GM12878 (cell line): ENCODE results near the gene HEXIM1. TPM values are rescaled to one million over a fixed set of nuclear protein-coding genes. Genes with fewer than 3 reads are reported as not detected.

Source experiments
- CEBPB ChIP-seq, 2 experiments: fragments of 150-350 bp in 1 of 2; IDR thresholded peaks; 2 replicates each; pipeline ENCODE4 v1.6.1; 2012 to 2014; ENCODE audit warnings: low read depth in 2 of 2, low read length in 2 of 2, borderline replicate concordance in 1 of 2, inconsistent platforms in 1 of 2
- FOXK2 ChIP-seq: fragments of 450-650 bp; IDR thresholded peaks from 2 replicates; pipeline ENCODE4 v1.6.1; 2017; ENCODE audit warnings: mild to moderate bottlenecking, moderate library complexity
- FOXM1 ChIP-seq: IDR thresholded peaks from 2 replicates; pipeline ENCODE4 v1.6.1; 2012; ENCODE audit warnings: low read depth, mild to moderate bottlenecking, inconsistent platforms, low read length, moderate library complexity
- HCFC1 ChIP-seq: fragments of 150-350 bp; IDR thresholded peaks from 2 replicates; pipeline ENCODE4 v1.6.1; 2014; ENCODE audit warnings: low read length
- HDAC6 ChIP-seq: fragments of 200-600 bp; sonication (generic); IDR thresholded peaks from one replicate; pipeline ENCODE4 v1.8.0; 2017; ENCODE audit warnings: antibody characterized with exemption; ENCODE audit not compliant: unreplicated experiment
- MYC ChIP-seq: IDR thresholded peaks from 2 replicates; pipeline ENCODE4 v1.6.1; 2011; ENCODE audit warnings: mild to moderate bottlenecking, low read length, moderate library complexity, inconsistent platforms; ENCODE audit not compliant: insufficient read depth, insufficient replicate concordance, insufficient read length, severe bottlenecking
- NBN ChIP-seq: fragments of 450-650 bp; IDR thresholded peaks from 2 replicates; pipeline ENCODE4 v1.6.1; 2016
- NFYA ChIP-seq: IDR thresholded peaks from 2 replicates; pipeline ENCODE4 v1.6.1; 2011; ENCODE audit warnings: low read depth, mild to moderate bottlenecking, low read length, improper control_type of control experiment, borderline replicate concordance
- NR2C1 ChIP-seq: fragments of 450-650 bp; IDR thresholded peaks from 2 replicates; pipeline ENCODE4 v1.6.1; 2017; ENCODE audit warnings: antibody characterized with exemption, mild to moderate bottlenecking, moderate library complexity
- NR2C2 ChIP-seq: IDR thresholded peaks from 2 replicates; pipeline ENCODE4 v1.6.1; 2011; ENCODE audit warnings: borderline replicate concordance, low read depth; ENCODE audit not compliant: control insufficient read depth, insufficient read length
- PAX5 ChIP-seq: IDR thresholded peaks from 2 replicates; pipeline ENCODE4 v1.6.1; 2011; ENCODE audit warnings: low read depth, low read length, borderline replicate concordance
- PML ChIP-seq: IDR thresholded peaks from 2 replicates; pipeline ENCODE4 v1.6.1; 2012; ENCODE audit warnings: low read length, inconsistent platforms
- POLR2AphosphoS5 ChIP-seq: IDR thresholded peaks from 2 replicates; pipeline ENCODE4 v1.6.1; 2011; ENCODE audit warnings: mild to moderate bottlenecking, low read length, inconsistent platforms
- RAD21 ChIP-seq: IDR thresholded peaks from 2 replicates; pipeline ENCODE4 v1.6.1; 2011; ENCODE audit warnings: mild to moderate bottlenecking, low read depth, low read length, moderate library complexity; ENCODE audit not compliant: insufficient read depth
- RUNX3 ChIP-seq: IDR thresholded peaks from 2 replicates; pipeline ENCODE4 v1.6.1; 2012; ENCODE audit warnings: low read length, inconsistent platforms
- SMARCA5 ChIP-seq: fragments of 450-650 bp; IDR thresholded peaks from 2 replicates; pipeline ENCODE4 v1.6.1; 2017; ENCODE audit warnings: mild to moderate bottlenecking
- SMC3 ChIP-seq: IDR thresholded peaks from 2 replicates; pipeline ENCODE4 v1.6.1; 2011; ENCODE audit warnings: low read length, improper control_type of control experiment, borderline replicate concordance
- TBL1XR1 ChIP-seq: IDR thresholded peaks from 2 replicates; pipeline ENCODE4 v1.6.1; 2012; ENCODE audit warnings: low read depth, low read length, improper control_type of control experiment
- TCF12 ChIP-seq: IDR thresholded peaks from 2 replicates; pipeline ENCODE4 v1.6.1; 2011; ENCODE audit warnings: low read depth, mild to moderate bottlenecking, low read length
- WRNIP1 ChIP-seq: IDR thresholded peaks from 2 replicates; pipeline ENCODE4 v1.6.1; 2011; ENCODE audit warnings: low read depth, low read length, improper control_type of control experiment, borderline replicate concordance
- YBX1 ChIP-seq: fragments of 450-650 bp; IDR thresholded peaks from 2 replicates; pipeline ENCODE4 v1.6.1; 2016; ENCODE audit warnings: antibody characterized with exemption
- ZBTB33 ChIP-seq: fragments of 450-650 bp; IDR thresholded peaks from 2 replicates; pipeline ENCODE4 v1.6.1; 2017; ENCODE audit warnings: mild to moderate bottlenecking
- ZNF384 ChIP-seq: IDR thresholded peaks from 2 replicates; pipeline ENCODE4 v1.6.1; 2012; ENCODE audit warnings: low read depth, mild to moderate bottlenecking, low read length, improper control_type of control experiment, borderline replicate concordance
- polyA plus RNA-seq, 11 experiments: library from polyadenylated mRNA; depleted of rRNA in 4 of 11; unstranded in 6 of 11; stranded (reverse) in 5 of 11; fragments of >200 nt; fragmentation: Nextera tagmentation in 4 of 11; fragmentation: Illumina TruSeq in 1 of 11; extraction: Ambion mirVana in 4 of 11; extraction: Trizol in 1 of 11; gene quantifications; 1 replicate in 1 of 11; 2 replicates in 10 of 11; pipeline versions ENCODE4 v1.2.1 to v1.2.3, GENCODE V29; 2011 to 2016; ENCODE audit warnings: inconsistent platforms in 2 of 11, missing spikeins in 2 of 11, low read depth in 1 of 11
- total RNA-seq, 4 experiments: library from RNA; depleted of rRNA in 3 of 4; stranded (reverse); fragments of >200 nt in 3 of 4; fragmentation: Illumina TruSeq in 1 of 4; extraction: Trizol in 1 of 4; gene quantifications; 2 replicates each; pipeline versions ENCODE4 v1.2.1 to v1.2.3, GENCODE V29; 2013 to 2021
- TF ChIP-seq, protein P1 (sequence below): fragments of 450-650 bp; IDR thresholded peaks from 2 replicates; pipeline ENCODE4 v1.6.1; 2017; ENCODE audit warnings: low read depth, mild to moderate bottlenecking, moderate library complexity
- TF ChIP-seq, protein P2 (sequence below): IDR thresholded peaks from 2 replicates; pipeline ENCODE4 v1.6.1; 2011; ENCODE audit warnings: borderline replicate concordance, low read depth, mild to moderate bottlenecking, moderate library complexity, low read length; ENCODE audit not compliant: insufficient read depth, poor library complexity, severe bottlenecking

HEXIM1 gene
- total and polyA plus RNA-seq, 10 of the 15 experiments (the other 5 are each of a cell fraction or from before 2014, with no cell fraction given) = 1.9 to 24.1 (median 9.0) TPM

DNA sequence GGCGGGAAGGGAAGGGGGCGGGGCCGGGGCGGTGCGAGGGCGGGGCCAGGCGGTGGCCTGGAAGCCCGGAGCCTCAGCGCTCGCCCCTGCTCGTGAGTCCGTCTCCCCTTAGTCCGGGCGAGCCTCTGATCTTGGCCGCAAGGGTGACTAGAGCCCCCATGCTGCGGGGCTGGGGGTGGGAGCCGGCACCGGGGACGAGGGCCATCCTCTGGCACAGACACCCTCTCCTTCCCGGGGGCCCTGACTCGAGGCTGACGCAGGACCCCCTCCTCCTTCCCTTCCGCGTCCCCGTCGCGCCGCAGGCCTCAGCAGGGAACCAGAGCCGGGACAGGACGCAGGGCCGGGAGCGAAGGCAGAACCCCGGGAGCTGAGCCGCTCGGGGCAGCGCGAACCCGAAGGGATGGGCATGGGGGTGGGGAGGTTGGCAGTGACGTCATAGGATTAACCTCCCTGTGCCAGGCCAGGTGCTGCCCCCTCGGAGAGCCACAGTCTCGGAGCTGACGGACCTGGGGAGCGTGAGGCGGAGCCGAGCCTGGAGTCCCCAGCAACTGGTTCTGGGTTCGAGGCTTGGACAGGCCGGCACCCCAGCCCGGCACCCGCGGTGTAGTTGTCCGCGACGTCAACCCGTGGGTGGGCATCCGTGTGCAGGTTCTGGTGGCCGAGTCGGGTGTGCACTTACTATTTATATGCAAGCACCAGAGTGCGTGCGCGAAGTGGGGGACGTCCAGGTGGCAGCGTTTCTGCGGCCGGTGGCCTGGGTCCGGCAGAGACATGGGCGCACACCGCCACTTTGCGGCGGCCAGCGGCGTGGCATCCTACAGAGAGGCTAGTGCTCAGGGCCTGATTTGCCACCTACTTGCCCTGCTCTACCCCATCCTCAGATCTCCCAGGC, 15.5 kb upstream of the HEXIM1 start (continued):
- TF ChIP-seq NR2C1 = no peak
- TF ChIP-seq PAX5 = no peak
- no peak for TF ChIP-seq TBL1XR1
- TF ChIP-seq WRNIP1 = no peak
- no peak for TF ChIP-seq POLR2AphosphoS5
- no peak for TF ChIP-seq CEBPB (IDR thresholded peaks at IDR 0.05; ENCODE audit: borderline replicate concordance in 1 of 2, low read depth in 2 of 2, low read length in 2 of 2)
- TF ChIP-seq, protein P1, sequence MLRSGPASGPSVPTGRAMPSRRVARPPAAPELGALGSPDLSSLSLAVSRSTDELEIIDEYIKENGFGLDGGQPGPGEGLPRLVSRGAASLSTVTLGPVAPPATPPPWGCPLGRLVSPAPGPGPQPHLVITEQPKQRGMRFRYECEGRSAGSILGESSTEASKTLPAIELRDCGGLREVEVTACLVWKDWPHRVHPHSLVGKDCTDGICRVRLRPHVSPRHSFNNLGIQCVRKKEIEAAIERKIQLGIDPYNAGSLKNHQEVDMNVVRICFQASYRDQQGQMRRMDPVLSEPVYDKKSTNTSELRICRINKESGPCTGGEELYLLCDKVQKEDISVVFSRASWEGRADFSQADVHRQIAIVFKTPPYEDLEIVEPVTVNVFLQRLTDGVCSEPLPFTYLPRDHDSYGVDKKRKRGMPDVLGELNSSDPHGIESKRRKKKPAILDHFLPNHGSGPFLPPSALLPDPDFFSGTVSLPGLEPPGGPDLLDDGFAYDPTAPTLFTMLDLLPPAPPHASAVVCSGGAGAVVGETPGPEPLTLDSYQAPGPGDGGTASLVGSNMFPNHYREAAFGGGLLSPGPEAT = no peak; the same call in 1 of the 2 replicates
- TF ChIP-seq MYC = no peak
- peak; percentile 58 for TF ChIP-seq SMC3
- peak; percentile 31; the same call in 1 of the 2 replicates for TF ChIP-seq RUNX3
- no peak for TF ChIP-seq NFYA
- no peak for TF ChIP-seq YBX1
- TF ChIP-seq TCF12 = peak; percentile 32; the same call in 1 of the 2 replicates
- peak; percentile 93; the same call in 1 of the 2 replicates for TF ChIP-seq SMARCA5
- no peak for TF ChIP-seq FOXM1
- TF ChIP-seq NBN = peak; percentile 89
- no peak for TF ChIP-seq HCFC1
- TF ChIP-seq, protein P2, sequence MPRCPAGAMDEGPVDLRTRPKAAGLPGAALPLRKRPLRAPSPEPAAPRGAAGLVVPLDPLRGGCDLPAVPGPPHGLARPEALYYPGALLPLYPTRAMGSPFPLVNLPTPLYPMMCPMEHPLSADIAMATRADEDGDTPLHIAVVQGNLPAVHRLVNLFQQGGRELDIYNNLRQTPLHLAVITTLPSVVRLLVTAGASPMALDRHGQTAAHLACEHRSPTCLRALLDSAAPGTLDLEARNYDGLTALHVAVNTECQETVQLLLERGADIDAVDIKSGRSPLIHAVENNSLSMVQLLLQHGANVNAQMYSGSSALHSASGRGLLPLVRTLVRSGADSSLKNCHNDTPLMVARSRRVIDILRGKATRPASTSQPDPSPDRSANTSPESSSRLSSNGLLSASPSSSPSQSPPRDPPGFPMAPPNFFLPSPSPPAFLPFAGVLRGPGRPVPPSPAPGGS = no peak
- TF ChIP-seq ZNF384 = no peak
- TF ChIP-seq HDAC6 = no peak
- no peak for TF ChIP-seq NR2C2
- no peak for TF ChIP-seq ZBTB33
- TF ChIP-seq RAD21 = peak; percentile 67
- no peak for TF ChIP-seq FOXK2
- no peak for TF ChIP-seq PML
